IMR-90 (cell line): Measurements from ENCODE around the gene PCSK6. TPM values are rescaled to one million over a fixed set of nuclear protein-coding genes. Genes with fewer than 3 reads are reported as not detected.

Source experiments
- ATAC-seq: fragments of 200-7000 bp; cut with Tn5 transposase; 2 replicates; pipeline ENCODE4 v1.9.1; 2020; ENCODE audit warnings: low read depth, mild to moderate bottlenecking, moderate library complexity
- BruUV-seq: library from RNA; stranded (reverse); fragments of 400-500 nt; replicated peaks from 2 replicates; lab custom pipeline; 2021; lab: Mats Ljungman, UMichigan
- CTCF ChIA-PET: fragments of 300-600 bp; formaldehyde crosslinking; extraction: SDS; loops from one replicate; lab custom pipeline; 2021; ENCODE audit warnings: antibody characterized with exemption; lab: Yijun Ruan, JAX
- POLR2A ChIA-PET: fragments of 300-600 bp; sonication (Branson Sonifier 250); formaldehyde crosslinking; loops from one replicate; lab custom pipeline; 2022; ENCODE audit warnings: antibody characterized with exemption; ENCODE audit not compliant: unreplicated experiment; lab: Charles Lee
- DNase-seq: peaks from one replicate; pipeline ENCODE4 v3.0.0; 2013
- H2AFZ ChIP-seq: replicated peaks from 2 replicates; pipeline ENCODE3; 2013; ENCODE audit warnings: low read length, mild to moderate bottlenecking; ENCODE audit not compliant: poor library complexity
- H2AK5ac ChIP-seq: 2 replicates; pipeline ENCODE4 v1.6.1; 2013; ENCODE audit warnings: low read depth, low read length, inconsistent platforms
- H2AK9ac ChIP-seq: replicated peaks from 2 replicates; pipeline ENCODE3; 2013; ENCODE audit warnings: mild to moderate bottlenecking, low read depth, low read length, moderate library complexity; ENCODE audit not compliant: poor library complexity
- H2BK120ac ChIP-seq: 2 replicates; pipeline ENCODE4 v1.6.1; 2013; ENCODE audit warnings: low read depth, low read length, inconsistent platforms
- H2BK15ac ChIP-seq: 3 replicates; pipeline ENCODE4 v1.6.1; 2013; ENCODE audit warnings: low read depth, low read length, inconsistent platforms
- H2BK20ac ChIP-seq: 2 replicates; pipeline ENCODE4 v1.6.1; 2013; ENCODE audit warnings: low read depth, mild to moderate bottlenecking, inconsistent platforms, low read length, moderate library complexity
- H2BK5ac ChIP-seq: 2 replicates; pipeline ENCODE4 v1.6.1; 2013; ENCODE audit warnings: mild to moderate bottlenecking, low read depth, low read length, inconsistent platforms; ENCODE audit not compliant: poor library complexity, severe bottlenecking
- H3K14ac ChIP-seq: replicated peaks from 2 replicates; pipeline ENCODE4 v1.6.1; 2013; ENCODE audit warnings: low read depth, low read length, inconsistent platforms
- H3K18ac ChIP-seq: 2 replicates; pipeline ENCODE4 v1.6.1; 2013; ENCODE audit warnings: low read depth, low read length, control low read depth
- H3K23ac ChIP-seq: 2 replicates; pipeline ENCODE4 v1.6.1; 2013; ENCODE audit warnings: low read depth, low read length, inconsistent platforms
- H3K27ac ChIP-seq: 2 replicates; pipeline ENCODE4 v1.5.1; 2013; ENCODE audit warnings: mild to moderate bottlenecking, control low read depth, low read length; ENCODE audit not compliant: insufficient read depth
- H3K27me3 ChIP-seq: 2 replicates; pipeline ENCODE4 v1.6.1; 2013; ENCODE audit warnings: low read length; ENCODE audit not compliant: control insufficient read depth, insufficient read depth
- H3K36me3 ChIP-seq: 2 replicates; pipeline ENCODE4 v1.6.1; 2013; ENCODE audit warnings: low read length, mixed read lengths; ENCODE audit not compliant: control insufficient read depth, insufficient read depth
- H3K4ac ChIP-seq: 2 replicates; pipeline ENCODE4 v1.6.1; 2013; ENCODE audit warnings: low read depth, low read length, inconsistent platforms
- H3K4me1 ChIP-seq: 2 replicates; pipeline ENCODE4 v1.6.1; 2013; ENCODE audit warnings: low read length, mixed read lengths; ENCODE audit not compliant: control insufficient read depth, insufficient read depth
- H3K4me2 ChIP-seq: 2 replicates; pipeline ENCODE4 v1.6.1; 2013; ENCODE audit warnings: low read depth, mild to moderate bottlenecking, control low read depth, low read length, moderate library complexity
- H3K4me3 ChIP-seq: 2 replicates; pipeline ENCODE4 v1.5.1; 2013; ENCODE audit warnings: low read depth, mild to moderate bottlenecking, control low read depth, low read length, moderate library complexity; ENCODE audit not compliant: insufficient read depth
- H3K56ac ChIP-seq: 2 replicates; pipeline ENCODE4 v1.6.1; 2013; ENCODE audit warnings: low read length, inconsistent platforms; ENCODE audit not compliant: insufficient read depth; ENCODE audit errors: extremely low read depth
- H3K79me1 ChIP-seq, 2 experiments: 2 replicates each; pipeline ENCODE4 v1.6.1; 2013; ENCODE audit warnings: low read length in 2 of 2, inconsistent platforms in 1 of 2, low read depth in 1 of 2
- H3K9ac ChIP-seq: 2 replicates; pipeline ENCODE4 v1.6.1; 2013; ENCODE audit warnings: low read depth, low read length, control low read depth
- H3K9me1 ChIP-seq: 2 replicates; pipeline ENCODE4 v1.6.1; 2013; ENCODE audit warnings: low read length, inconsistent platforms; ENCODE audit not compliant: insufficient read depth
- H3K9me3 ChIP-seq: 2 replicates; pipeline ENCODE4 v1.6.1; 2013; ENCODE audit warnings: low read length; ENCODE audit not compliant: control insufficient read depth, insufficient read depth
- H4K20me1 ChIP-seq: 2 replicates; pipeline ENCODE4 v1.6.1; 2013; ENCODE audit warnings: low read length, inconsistent platforms; ENCODE audit not compliant: insufficient read depth
- H4K5ac ChIP-seq: 2 replicates; pipeline ENCODE4 v1.6.1; 2013; ENCODE audit warnings: mild to moderate bottlenecking, low read depth, low read length, control low read depth
- H4K8ac ChIP-seq, 2 experiments: 2 replicates each; pipeline ENCODE4 v1.6.1; 2013; ENCODE audit warnings: low read depth in 2 of 2, low read length in 2 of 2, control low read depth in 1 of 2, inconsistent platforms in 1 of 2
- H4K91ac ChIP-seq: 2 replicates; pipeline ENCODE4 v1.6.1; 2013; ENCODE audit warnings: low read depth, low read length, inconsistent platforms; ENCODE audit not compliant: insufficient read depth
- BHLHE40 ChIP-seq: fragments of 150-350 bp; IDR thresholded peaks from 2 replicates; pipeline ENCODE4 v1.6.1; 2016; ENCODE audit warnings: mild to moderate bottlenecking, low read depth, low read length
- CTCF ChIP-seq: conservative IDR thresholded peaks from 2 replicates; pipeline ENCODE4 v1.5.1; 2012; ENCODE audit warnings: mild to moderate bottlenecking, low read depth, low read length, improper control_type of control experiment
- FOS ChIP-seq: fragments of 150-350 bp; IDR thresholded peaks from 2 replicates; pipeline ENCODE4 v1.6.1; 2016; ENCODE audit warnings: low read depth, low read length
- MAFK ChIP-seq: IDR thresholded peaks from 2 replicates; pipeline ENCODE4 v1.6.1; 2012; ENCODE audit warnings: low read depth, low read length, improper control_type of control experiment
- MAZ ChIP-seq: IDR thresholded peaks from 2 replicates; pipeline ENCODE4 v1.6.1; 2012; ENCODE audit warnings: low read depth, mild to moderate bottlenecking, low read length, improper control_type of control experiment, moderate library complexity, borderline replicate concordance
- NFE2L2 ChIP-seq: fragments of 150-350 bp; IDR thresholded peaks from 2 replicates; pipeline ENCODE4 v1.6.1; 2016; ENCODE audit warnings: low read depth, mild to moderate bottlenecking, low read length
- POLR2A ChIP-seq: IDR thresholded peaks from 2 replicates; pipeline ENCODE4 v1.6.1; 2012; ENCODE audit warnings: mild to moderate bottlenecking, low read depth, low read length
- RAD21 ChIP-seq: IDR thresholded peaks from 2 replicates; pipeline ENCODE4 v1.6.1; 2012; ENCODE audit warnings: low read length, improper control_type of control experiment
- RCOR1 ChIP-seq: IDR thresholded peaks from 2 replicates; pipeline ENCODE4 v1.6.1; 2012; ENCODE audit warnings: mild to moderate bottlenecking, low read length, improper control_type of control experiment; ENCODE audit not compliant: insufficient replicate concordance
- RFX5 ChIP-seq: IDR thresholded peaks from 2 replicates; pipeline ENCODE4 v1.8.0; 2012; ENCODE audit warnings: low read depth, mild to moderate bottlenecking, low read length, moderate library complexity
- SMC3 ChIP-seq: fragments of 150-350 bp; IDR thresholded peaks from 2 replicates; pipeline ENCODE4 v1.6.1; 2016; ENCODE audit warnings: low read depth, mild to moderate bottlenecking, antibody characterized with exemption, low read length, moderate library complexity
- WGBS, 2 experiments: methylation state at CpG; one replicate each; pipeline versions ENCODE4 v1.1.5 to v1.1.7; 2013; ENCODE audit warnings: missing lambda C conversion rate in 2 of 2; ENCODE audit not compliant: insufficient read length in 1 of 2; ENCODE audit errors: extremely low coverage in 2 of 2; 5-methylcytosine and 5-hydroxymethylcytosine counted together
- dilution Hi-C: fragments of 300-500 bp; cut with HindIII; formaldehyde crosslinking; loops from one replicate; pipeline ENCODE4 v1.14.3; 2018; ENCODE audit warnings: low sequenced_read_pairs; ENCODE audit not compliant: unreplicated experiment
- in situ Hi-C: fragments of 300-500 bp; cut with MboI; formaldehyde crosslinking; loops from 3 replicates; pipeline ENCODE4 v1.14.3; 2019; ENCODE audit warnings: low sequenced_read_pairs, inconsistent platforms, mixed read lengths
- intact Hi-C: fragments of 100-400 bp; cut with micrococcal nuclease; formaldehyde crosslinking; loops from 2 replicates; pipeline ENCODE4 v1.10.0; 2022
- polyA plus RNA-seq, 3 experiments: library from polyadenylated mRNA; depleted of rRNA; stranded (reverse); fragments of >200 nt; gene quantifications; 2 replicates each; pipeline ENCODE4 v1.2.3, GENCODE V29; 2012; ENCODE audit warnings: low replicate concordance in 1 of 3
- total RNA-seq: library from RNA; depleted of rRNA; stranded (reverse); fragments of >200 nt; gene quantifications from 2 replicates; pipeline ENCODE4 v1.2.3, GENCODE V29; 2012
- TF ChIP-seq, protein P1 (sequence below): fragments of 150-350 bp; IDR thresholded peaks from 2 replicates; pipeline ENCODE4 v1.6.1; 2016; ENCODE audit warnings: low read depth, mild to moderate bottlenecking, low read length, moderate library complexity, borderline replicate concordance
- TF ChIP-seq, protein P2 (sequence below): fragments of 150-350 bp; IDR thresholded peaks from 2 replicates; pipeline ENCODE4 v1.6.1; 2017; ENCODE audit warnings: mild to moderate bottlenecking, antibody characterized with exemption, low read length, low read depth

Gene PCSK6
- total and polyA plus RNA-seq, 2 of the 4 experiments (the other 2 are of a cell fraction), result not detected

DNA sequence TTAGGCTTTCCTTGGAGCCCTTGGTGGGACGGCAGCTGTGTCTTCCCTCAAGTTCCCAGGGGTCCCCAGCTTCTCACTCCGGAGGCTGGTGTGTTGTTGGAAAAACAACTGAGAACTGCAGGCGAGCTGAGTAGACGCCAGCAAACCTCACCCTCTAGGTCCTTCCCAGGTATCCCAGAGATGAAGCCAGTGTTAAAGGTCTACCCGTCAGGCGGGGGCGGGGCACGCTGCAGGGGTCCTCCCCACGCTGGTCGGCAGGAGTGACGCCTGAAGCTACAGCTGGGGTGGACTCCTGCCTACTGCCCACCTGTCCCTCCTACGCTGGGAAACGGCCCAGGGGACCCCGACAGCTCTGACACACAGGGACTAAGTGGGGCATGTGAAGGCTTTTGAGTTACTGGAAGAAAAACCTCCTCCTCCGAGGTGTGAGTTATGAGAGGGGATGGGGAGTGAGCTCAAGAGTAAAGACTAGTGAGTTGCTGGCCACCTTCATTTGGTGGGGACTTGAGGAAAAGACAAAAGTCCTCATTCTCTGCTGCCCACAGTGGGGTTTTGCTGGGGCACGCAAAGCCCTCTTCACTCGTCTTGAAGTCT lies 162.3 kb downstream of the PCSK6 start:
- H3K18ac ChIP-seq, result no peak overlapping the region
- no peak overlapping the region for H3K9ac ChIP-seq
- CTCF ChIA-PET, result no interaction called here
- no peaks in the 10 kb centered on the region for H3K4me1 ChIP-seq
- dilution Hi-C loops, result no loop called here
- no peak overlapping the region for H2BK120ac ChIP-seq
- H3K36me3 ChIP-seq, result no peaks in the 10 kb centered on the region
- H4K8ac ChIP-seq, result no peak overlapping the region
- DNase-seq (no peak), ATAC-seq (no peak)
- no peak overlapping the region for H3K14ac ChIP-seq
- no CpG with 5 or more reads among the region's 17 CpGs for WGBS, 2 experiments
- BruUV-seq, result no TSS peak
- H3K23ac ChIP-seq, result no peak overlapping the region
- no peaks in the 10 kb centered on the region for H3K9me1 ChIP-seq
- no peak overlapping the region for H3K27ac ChIP-seq
- peaks cover 31% of the 10 kb centered on the region for H3K27me3 ChIP-seq
- POLR2A ChIA-PET, result no interaction called here
- no peak overlapping the region for H4K91ac ChIP-seq
- intact Hi-C loops, result no loop called here
- H3K4me2 ChIP-seq, result no peak overlapping the region
- in situ Hi-C loops, result no loop called here
- no peaks in the 10 kb centered on the region for H3K9me3 ChIP-seq
- no peak overlapping the region for H3K56ac ChIP-seq
- no peak overlapping the region for H2AK5ac ChIP-seq
- H4K5ac ChIP-seq, result no peak overlapping the region
- no peak overlapping the region for H3K4ac ChIP-seq
- no peak overlapping the region for H3K4me3 ChIP-seq
- no peak overlapping the region for H2BK5ac ChIP-seq
- H3K79me1 ChIP-seq, result no peaks in the 10 kb centered on the region
- H2AFZ ChIP-seq, result no peak overlapping the region
- no peak overlapping the region for H2BK20ac ChIP-seq
- no peaks in the 10 kb centered on the region for H4K20me1 ChIP-seq
- H2BK15ac ChIP-seq, result no peak overlapping the region
- TF ChIP-seq POLR2A (no peak), SMC3 (no peak), CTCF (no peak), RFX5 (no peak), MAZ (no peak), FOS (no peak), MAFK (no peak), BHLHE40 (no peak), NFE2L2 (no peak), RCOR1 (no peak), RAD21 (no peak)
- TF ChIP-seq, protein P1, sequence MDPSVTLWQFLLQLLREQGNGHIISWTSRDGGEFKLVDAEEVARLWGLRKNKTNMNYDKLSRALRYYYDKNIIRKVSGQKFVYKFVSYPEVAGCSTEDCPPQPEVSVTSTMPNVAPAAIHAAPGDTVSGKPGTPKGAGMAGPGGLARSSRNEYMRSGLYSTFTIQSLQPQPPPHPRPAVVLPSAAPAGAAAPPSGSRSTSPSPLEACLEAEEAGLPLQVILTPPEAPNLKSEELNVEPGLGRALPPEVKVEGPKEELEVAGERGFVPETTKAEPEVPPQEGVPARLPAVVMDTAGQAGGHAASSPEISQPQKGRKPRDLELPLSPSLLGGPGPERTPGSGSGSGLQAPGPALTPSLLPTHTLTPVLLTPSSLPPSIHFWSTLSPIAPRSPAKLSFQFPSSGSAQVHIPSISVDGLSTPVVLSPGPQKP, result no peak
- TF ChIP-seq, protein P2, sequence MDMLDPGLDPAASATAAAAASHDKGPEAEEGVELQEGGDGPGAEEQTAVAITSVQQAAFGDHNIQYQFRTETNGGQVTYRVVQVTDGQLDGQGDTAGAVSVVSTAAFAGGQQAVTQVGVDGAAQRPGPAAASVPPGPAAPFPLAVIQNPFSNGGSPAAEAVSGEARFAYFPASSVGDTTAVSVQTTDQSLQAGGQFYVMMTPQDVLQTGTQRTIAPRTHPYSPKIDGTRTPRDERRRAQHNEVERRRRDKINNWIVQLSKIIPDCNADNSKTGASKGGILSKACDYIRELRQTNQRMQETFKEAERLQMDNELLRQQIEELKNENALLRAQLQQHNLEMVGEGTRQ, result no peak
- H2AK9ac ChIP-seq, result no peak overlapping the region
